HepG2 (cell line): ENCODE measurements around the gene ACOT8. TPM values are rescaled to one million over a fixed set of nuclear protein-coding genes. Genes with fewer than 3 reads are reported as not detected.

ENCODE experiments used
- GABPA ChIP-seq, 2 experiments: IDR thresholded peaks; 2 replicates each; pipeline ENCODE4 v1.6.1; 2011 to 2016; ENCODE audit warnings: low read depth in 2 of 2, low read length in 1 of 2, missing biosample characterization in 1 of 2, missing genetic modification characterization in 1 of 2
- MTA1 ChIP-seq: sonication (generic); formaldehyde crosslinking; IDR thresholded peaks from 2 replicates; pipeline ENCODE4 v1.4.0; 2020; ENCODE audit warnings: missing genetic modification reagents, mild to moderate bottlenecking, borderline replicate concordance
- NFAT5 ChIP-seq: sonication (generic); formaldehyde crosslinking; IDR thresholded peaks from 2 replicates; pipeline ENCODE4 v1.4.0; 2020; ENCODE audit warnings: missing genetic modification reagents
- NR1H2 ChIP-seq: sonication (generic); formaldehyde crosslinking; IDR thresholded peaks from 2 replicates; pipeline ENCODE4 v1.8.1; 2022; ENCODE audit warnings: low read depth, missing genetic modification reagents, borderline replicate concordance
- PRDM4 ChIP-seq: sonication (generic); formaldehyde crosslinking; IDR thresholded peaks from 2 replicates; pipeline ENCODE4 v1.9.0; 2021; ENCODE audit warnings: missing genetic modification reagents, borderline replicate concordance
- TFDP2 ChIP-seq: sonication (generic); formaldehyde crosslinking; IDR thresholded peaks from 2 replicates; pipeline ENCODE4 v1.4.0; 2020; ENCODE audit warnings: missing genetic modification reagents
- ZFP90 ChIP-seq: sonication (generic); formaldehyde crosslinking; IDR thresholded peaks from 2 replicates; pipeline ENCODE4 v1.8.0; 2022; ENCODE audit warnings: missing genetic modification reagents, mild to moderate bottlenecking, inconsistent platforms, borderline replicate concordance
- ZNF343 ChIP-seq: sonication (generic); formaldehyde crosslinking; IDR thresholded peaks from 2 replicates; pipeline ENCODE4 v1.4.0; 2020; ENCODE audit warnings: mild to moderate bottlenecking, missing genetic modification reagents
- polyA plus RNA-seq, 8 experiments: library from polyadenylated mRNA; depleted of rRNA in 3 of 8; stranded (reverse) in 7 of 8; unstranded in 1 of 8; fragments of >200 nt; fragmentation: Illumina TruSeq in 4 of 8; extraction: Trizol in 4 of 8; gene quantifications; 2 replicates each; pipeline versions ENCODE4 v1.2.1 to v1.2.3, GENCODE V29; 2011 to 2016; ENCODE audit warnings: low read depth in 4 of 8, missing spikeins in 1 of 8, mixed read lengths in 1 of 8; ENCODE audit not compliant: insufficient read depth in 1 of 8
- total RNA-seq, 5 experiments: library from RNA; depleted of rRNA; stranded (reverse); fragments of >200 nt; fragmentation: Illumina TruSeq; extraction: Trizol; gene quantifications; 2 replicates each; pipeline ENCODE4 v1.2.3, GENCODE V29; 2016; ENCODE audit warnings: low read depth in 1 of 5
- TF ChIP-seq, protein P1 (sequence below): sonication (generic); formaldehyde crosslinking; IDR thresholded peaks from 2 replicates; pipeline ENCODE4 v1.4.0; 2020; ENCODE audit warnings: missing genetic modification reagents
- TF ChIP-seq, protein P2 (sequence below): fragments of 450-650 bp; IDR thresholded peaks from 2 replicates; pipeline ENCODE4 v1.6.1; 2016
- TF ChIP-seq, protein P3 (sequence below): fragments of 450-650 bp; IDR thresholded peaks from 2 replicates; pipeline ENCODE4 v1.6.1; 2017; ENCODE audit warnings: mild to moderate bottlenecking

ACOT8 gene
- total and polyA plus RNA-seq, 2 of the 13 experiments (the other 11 are each of a cell fraction or from before 2014, with no cell fraction given), result 31.4 to 45.5 TPM

DNA sequence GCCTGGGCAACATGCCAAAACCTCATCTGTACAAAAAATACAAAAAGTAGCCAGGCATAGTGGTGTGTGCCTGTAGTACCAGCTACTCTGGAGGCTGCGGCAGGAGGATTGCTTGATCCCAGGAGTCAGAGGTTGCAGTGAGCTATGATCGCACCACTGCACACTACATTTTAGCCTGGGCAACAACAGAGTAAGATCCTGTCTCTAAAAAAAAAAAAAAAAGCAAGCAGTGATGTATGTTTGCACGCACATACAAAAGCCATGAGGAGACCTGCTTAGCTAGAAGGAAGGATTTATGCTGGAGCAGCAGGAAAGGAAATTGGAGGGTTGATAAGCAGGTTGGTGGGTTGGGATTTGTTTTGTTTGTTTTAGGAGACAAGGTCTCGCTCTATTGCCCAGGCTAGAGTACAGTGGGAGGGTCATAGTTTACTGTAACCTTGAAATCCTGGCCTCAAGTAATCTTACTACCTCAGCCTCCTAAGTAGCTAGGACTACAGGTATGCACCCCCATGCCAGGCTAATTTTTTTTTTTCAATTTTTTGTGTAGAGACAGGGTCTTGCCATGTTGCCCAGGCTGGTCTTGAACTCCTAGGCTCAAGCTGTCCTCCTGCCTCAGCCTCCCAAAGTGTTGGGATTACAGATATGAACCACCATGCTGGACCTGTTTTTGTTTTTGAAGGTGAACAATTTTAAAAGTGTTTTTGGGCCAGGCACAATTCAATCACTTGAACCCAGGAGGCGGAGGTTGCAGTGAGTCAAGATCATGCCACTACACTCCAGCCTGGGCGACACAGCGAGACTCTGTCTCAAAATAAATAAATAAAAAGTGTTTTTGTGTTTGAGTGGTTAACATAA lies 4.3 kb upstream of the ACOT8 start (continued):
- TF ChIP-seq ZNF343 (CRISPR knock-in tag), result no peak
- TF ChIP-seq NR1H2 (CRISPR knock-in tag), result 0 out of 2 replicates have a peak, but pooled peaks have one; percentile 44
- no peak for TF ChIP-seq ZFP90 (CRISPR knock-in tag)
- no peak for TF ChIP-seq NFAT5
- TF ChIP-seq GABPA (IDR thresholded peaks at IDR 0.05; ENCODE audit: low read depth, low read length), result no peak
- peak; percentile 48; the same call in 1 of the 2 replicates for TF ChIP-seq GABPA (CRISPR knock-in tag; IDR thresholded peaks at IDR 0.05; ENCODE audit: low read depth)
- TF ChIP-seq, protein P1, sequence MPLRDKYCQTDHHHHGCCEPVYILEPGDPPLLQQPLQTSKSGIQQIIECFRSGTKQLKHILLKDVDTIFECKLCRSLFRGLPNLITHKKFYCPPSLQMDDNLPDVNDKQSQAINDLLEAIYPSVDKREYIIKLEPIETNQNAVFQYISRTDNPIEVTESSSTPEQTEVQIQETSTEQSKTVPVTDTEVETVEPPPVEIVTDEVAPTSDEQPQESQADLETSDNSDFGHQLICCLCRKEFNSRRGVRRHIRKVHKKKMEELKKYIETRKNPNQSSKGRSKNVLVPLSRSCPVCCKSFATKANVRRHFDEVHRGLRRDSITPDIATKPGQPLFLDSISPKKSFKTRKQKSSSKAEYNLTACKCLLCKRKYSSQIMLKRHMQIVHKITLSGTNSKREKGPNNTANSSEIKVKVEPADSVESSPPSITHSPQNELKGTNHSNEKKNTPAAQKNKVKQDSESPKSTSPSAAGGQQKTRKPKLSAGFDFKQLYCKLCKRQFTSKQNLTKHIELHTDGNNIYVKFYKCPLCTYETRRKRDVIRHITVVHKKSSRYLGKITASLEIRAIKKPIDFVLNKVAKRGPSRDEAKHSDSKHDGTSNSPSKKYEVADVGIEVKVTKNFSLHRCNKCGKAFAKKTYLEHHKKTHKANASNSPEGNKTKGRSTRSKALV (CRISPR knock-in tag), result no peak
- TF ChIP-seq, protein P2, sequence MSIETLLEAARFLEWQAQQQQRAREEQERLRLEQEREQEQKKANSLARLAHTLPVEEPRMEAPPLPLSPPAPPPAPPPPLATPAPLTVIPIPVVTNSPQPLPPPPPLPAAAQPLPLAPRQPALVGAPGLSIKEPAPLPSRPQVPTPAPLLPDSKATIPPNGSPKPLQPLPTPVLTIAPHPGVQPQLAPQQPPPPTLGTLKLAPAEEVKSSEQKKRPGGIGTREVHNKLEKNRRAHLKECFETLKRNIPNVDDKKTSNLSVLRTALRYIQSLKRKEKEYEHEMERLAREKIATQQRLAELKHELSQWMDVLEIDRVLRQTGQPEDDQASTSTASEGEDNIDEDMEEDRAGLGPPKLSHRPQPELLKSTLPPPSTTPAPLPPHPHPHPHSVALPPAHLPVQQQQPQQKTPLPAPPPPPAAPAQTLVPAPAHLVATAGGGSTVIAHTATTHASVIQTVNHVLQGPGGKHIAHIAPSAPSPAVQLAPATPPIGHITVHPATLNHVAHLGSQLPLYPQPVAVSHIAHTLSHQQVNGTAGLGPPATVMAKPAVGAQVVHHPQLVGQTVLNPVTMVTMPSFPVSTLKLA, result no peak
- no peak for TF ChIP-seq MTA1 (CRISPR knock-in tag)
- TF ChIP-seq, protein P3, sequence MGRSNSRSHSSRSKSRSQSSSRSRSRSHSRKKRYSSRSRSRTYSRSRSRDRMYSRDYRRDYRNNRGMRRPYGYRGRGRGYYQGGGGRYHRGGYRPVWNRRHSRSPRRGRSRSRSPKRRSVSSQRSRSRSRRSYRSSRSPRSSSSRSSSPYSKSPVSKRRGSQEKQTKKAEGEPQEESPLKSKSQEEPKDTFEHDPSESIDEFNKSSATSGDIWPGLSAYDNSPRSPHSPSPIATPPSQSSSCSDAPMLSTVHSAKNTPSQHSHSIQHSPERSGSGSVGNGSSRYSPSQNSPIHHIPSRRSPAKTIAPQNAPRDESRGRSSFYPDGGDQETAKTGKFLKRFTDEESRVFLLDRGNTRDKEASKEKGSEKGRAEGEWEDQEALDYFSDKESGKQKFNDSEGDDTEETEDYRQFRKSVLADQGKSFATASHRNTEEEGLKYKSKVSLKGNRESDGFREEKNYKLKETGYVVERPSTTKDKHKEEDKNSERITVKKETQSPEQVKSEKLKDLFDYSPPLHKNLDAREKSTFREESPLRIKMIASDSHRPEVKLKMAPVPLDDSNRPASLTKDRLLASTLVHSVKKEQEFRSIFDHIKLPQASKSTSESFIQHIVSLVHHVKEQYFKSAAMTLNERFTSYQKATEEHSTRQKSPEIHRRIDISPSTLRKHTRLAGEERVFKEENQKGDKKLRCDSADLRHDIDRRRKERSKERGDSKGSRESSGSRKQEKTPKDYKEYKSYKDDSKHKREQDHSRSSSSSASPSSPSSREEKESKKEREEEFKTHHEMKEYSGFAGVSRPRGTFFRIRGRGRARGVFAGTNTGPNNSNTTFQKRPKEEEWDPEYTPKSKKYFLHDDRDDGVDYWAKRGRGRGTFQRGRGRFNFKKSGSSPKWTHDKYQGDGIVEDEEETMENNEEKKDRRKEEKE, result no peak
- TF ChIP-seq PRDM4, result no peak
- no peak for TF ChIP-seq TFDP2 (CRISPR knock-in tag)
